HepG2 (cell line): ENCODE measurements around the gene NEAT1. TPM values are rescaled to one million over a fixed set of nuclear protein-coding genes. Genes with fewer than 3 reads are reported as not detected.
A peak's percentile ranks its signal among the peaks of the same experiment; 100 is the strongest.

Experiments used
- BRD4 ChIP-seq: sonication (generic); formaldehyde crosslinking; IDR thresholded peaks from 2 replicates; pipeline ENCODE4 v1.4.0; 2020; ENCODE audit warnings: missing genetic modification reagents
- EEA1 ChIP-seq: sonication (generic); formaldehyde crosslinking; IDR thresholded peaks from 2 replicates; pipeline ENCODE4 v1.5.1; 2020; ENCODE audit warnings: mild to moderate bottlenecking, missing genetic modification reagents, borderline replicate concordance
- ETV5 ChIP-seq: IDR thresholded peaks from 2 replicates; pipeline ENCODE4 v1.6.1; 2018; ENCODE audit warnings: missing biosample characterization, missing genetic modification reagents, inconsistent platforms, borderline replicate concordance
- GZF1 ChIP-seq: sonication (generic); formaldehyde crosslinking; IDR thresholded peaks from 2 replicates; pipeline ENCODE4 v1.5.1; 2020; ENCODE audit warnings: mild to moderate bottlenecking, missing genetic modification reagents
- MTF2 ChIP-seq: sonication (generic); formaldehyde crosslinking; IDR thresholded peaks from 2 replicates; pipeline ENCODE4 v1.5.0; 2020; ENCODE audit warnings: missing genetic modification reagents, borderline replicate concordance
- MYNN ChIP-seq: sonication (generic); formaldehyde crosslinking; IDR thresholded peaks from 2 replicates; pipeline ENCODE4 v1.4.0; 2020; ENCODE audit warnings: mild to moderate bottlenecking, low read depth, missing genetic modification reagents
- NFIB ChIP-seq: sonication (generic); formaldehyde crosslinking; IDR thresholded peaks from 2 replicates; pipeline ENCODE4 v1.9.0; 2021; ENCODE audit warnings: missing genetic modification reagents, mild to moderate bottlenecking, borderline replicate concordance
- NR3C1 ChIP-seq: sonication (generic); formaldehyde crosslinking; IDR thresholded peaks from 2 replicates; pipeline ENCODE4 v1.4.0; 2020; ENCODE audit warnings: missing genetic modification reagents
- RARA ChIP-seq: IDR thresholded peaks from 2 replicates; pipeline ENCODE4 v1.6.1; 2016; ENCODE audit warnings: missing genetic modification reagents, missing compliant biosample characterization
- RARG ChIP-seq: sonication (generic); formaldehyde crosslinking; IDR thresholded peaks from 2 replicates; pipeline ENCODE4 v1.4.0; 2020; ENCODE audit warnings: low read depth, mild to moderate bottlenecking, missing genetic modification reagents
- RELA ChIP-seq: sonication (generic); formaldehyde crosslinking; IDR thresholded peaks from 2 replicates; pipeline ENCODE4 v1.4.0; 2020; ENCODE audit warnings: missing genetic modification reagents
- RFXAP ChIP-seq: sonication (generic); formaldehyde crosslinking; IDR thresholded peaks from 2 replicates; pipeline ENCODE4 v1.4.0; 2020; ENCODE audit warnings: missing genetic modification reagents, borderline replicate concordance
- XBP1 ChIP-seq: sonication (generic); formaldehyde crosslinking; IDR thresholded peaks from 2 replicates; pipeline ENCODE4 v1.5.0; 2020; ENCODE audit warnings: missing genetic modification reagents
- ZNF33B ChIP-seq: sonication (generic); formaldehyde crosslinking; IDR thresholded peaks from 2 replicates; pipeline ENCODE4 v1.5.1; 2020; ENCODE audit warnings: mild to moderate bottlenecking, missing genetic modification reagents
- ZNF7 ChIP-seq: IDR thresholded peaks from 2 replicates; pipeline ENCODE4 v1.6.1; 2016; ENCODE audit warnings: missing biosample characterization, missing genetic modification reagents
- ZNF816 ChIP-seq: sonication (generic); formaldehyde crosslinking; IDR thresholded peaks from 2 replicates; pipeline ENCODE4 v1.8.0; 2022; ENCODE audit warnings: missing genetic modification reagents, mild to moderate bottlenecking, borderline replicate concordance
- ZNF883 ChIP-seq: sonication (generic); formaldehyde crosslinking; IDR thresholded peaks from 2 replicates; pipeline ENCODE4 v1.5.1; 2020; ENCODE audit warnings: mild to moderate bottlenecking, missing genetic modification reagents; ENCODE audit errors: not compliant biosample characterization
- polyA plus RNA-seq, 8 experiments: library from polyadenylated mRNA; depleted of rRNA in 3 of 8; stranded (reverse) in 7 of 8; unstranded in 1 of 8; fragments of >200 nt; fragmentation: Illumina TruSeq in 4 of 8; extraction: Trizol in 4 of 8; gene quantifications; 2 replicates each; pipeline versions ENCODE4 v1.2.1 to v1.2.3, GENCODE V29; 2011 to 2016; ENCODE audit warnings: low read depth in 4 of 8, missing spikeins in 1 of 8, mixed read lengths in 1 of 8; ENCODE audit not compliant: insufficient read depth in 1 of 8
- total RNA-seq, 5 experiments: library from RNA; depleted of rRNA; stranded (reverse); fragments of >200 nt; fragmentation: Illumina TruSeq; extraction: Trizol; gene quantifications; 2 replicates each; pipeline ENCODE4 v1.2.3, GENCODE V29; 2016; ENCODE audit warnings: low read depth in 1 of 5
- TF ChIP-seq, protein P1 (sequence below): sonication (generic); formaldehyde crosslinking; IDR thresholded peaks from 2 replicates; pipeline ENCODE4 v1.4.0; 2020; ENCODE audit warnings: mild to moderate bottlenecking, low read depth, missing genetic modification reagents
- TF ChIP-seq, protein P2 (sequence below): sonication (generic); formaldehyde crosslinking; IDR thresholded peaks from 2 replicates; pipeline ENCODE4 v1.5.0; 2020; ENCODE audit warnings: missing genetic modification reagents, mild to moderate bottlenecking, borderline replicate concordance
- TF ChIP-seq, protein P3 (sequence below): sonication (generic); formaldehyde crosslinking; IDR thresholded peaks from 2 replicates; pipeline ENCODE4 v1.5.0; 2020; ENCODE audit warnings: mild to moderate bottlenecking, missing genetic modification reagents
- TF ChIP-seq, protein P4 (sequence below): sonication (generic); formaldehyde crosslinking; IDR thresholded peaks from 2 replicates; pipeline ENCODE4 v1.4.0; 2020; ENCODE audit warnings: missing genetic modification reagents
- TF ChIP-seq, protein P5 (sequence below): sonication (generic); formaldehyde crosslinking; IDR thresholded peaks from 2 replicates; pipeline ENCODE4 v1.4.0; 2020; ENCODE audit warnings: missing genetic modification reagents, borderline replicate concordance

Gene NEAT1
- total and polyA plus RNA-seq, 2 of the 13 experiments (the other 11 are each of a cell fraction or from before 2014, with no cell fraction given) = 20.5 to 41.2 TPM

DNA sequence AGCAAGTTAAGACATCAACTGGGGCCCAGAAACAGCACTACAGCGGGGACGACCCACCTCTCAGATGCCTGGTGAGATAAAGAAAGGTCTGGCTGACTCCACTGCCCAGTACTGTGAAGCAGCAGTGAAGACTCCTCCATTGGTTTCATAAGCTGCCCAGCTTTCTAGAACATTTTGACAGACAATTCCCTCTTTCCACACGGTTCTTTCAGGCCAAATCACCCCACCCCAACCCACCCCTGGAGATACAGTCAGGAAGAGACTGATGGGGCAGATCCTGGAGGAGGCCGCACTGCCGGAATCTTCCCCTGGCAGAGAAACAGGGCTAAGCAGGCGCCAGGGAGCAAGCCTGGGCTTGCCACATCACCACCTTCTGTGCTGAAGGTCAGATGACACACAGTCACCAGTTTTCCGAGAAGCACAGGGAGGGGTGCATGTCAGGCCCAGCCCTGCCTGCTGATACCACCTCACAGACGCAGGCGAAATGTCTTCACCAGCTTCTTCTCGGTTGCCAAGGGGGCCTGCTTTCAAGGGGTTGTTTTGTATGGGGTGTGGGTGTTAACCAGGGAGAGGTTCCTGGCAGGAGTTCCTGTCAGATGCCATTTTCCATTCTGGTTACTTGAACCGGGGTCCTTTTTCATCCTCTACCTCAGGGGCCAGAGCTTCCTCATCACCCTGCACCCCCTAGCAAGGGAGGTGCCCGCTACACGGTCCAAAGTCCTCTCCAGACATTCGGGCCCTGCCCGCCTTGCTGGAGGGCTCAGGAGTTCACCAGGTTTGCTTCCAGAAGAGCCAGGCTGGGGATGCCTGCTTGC lies 1.4 kb upstream of the NEAT1 start (continued):
- TF ChIP-seq MYNN (0 out of 2 replicates have a peak, but pooled peaks have one; percentile 2), EEA1 (no peak), NR3C1 (CRISPR knock-in tag) (no peak), RELA (CRISPR knock-in tag) (no peak), XBP1 (CRISPR knock-in tag) (0 out of 2 replicates have a peak, but pooled peaks have one; percentile 30), ETV5 (CRISPR knock-in tag) (peak; percentile 24; the same call in 1 of the 2 replicates), GZF1 (CRISPR knock-in tag) (0 out of 2 replicates have a peak, but pooled peaks have one; percentile 36), ZNF883 (CRISPR knock-in tag) (no peak), ZNF7 (CRISPR knock-in tag) (no peak), RARA (CRISPR knock-in tag) (peak; percentile 76; the same call in 1 of the 2 replicates), BRD4 (CRISPR knock-in tag) (peak; percentile 97), ZNF816 (CRISPR knock-in tag) (no peak; the same call in 1 of the 2 replicates), RARG (no peak), RFXAP (CRISPR knock-in tag) (peak; percentile 75), MTF2 (CRISPR knock-in tag) (no peak), NFIB (CRISPR knock-in tag) (no peak), ZNF33B (CRISPR knock-in tag) (no peak)
- TF ChIP-seq, protein P1, sequence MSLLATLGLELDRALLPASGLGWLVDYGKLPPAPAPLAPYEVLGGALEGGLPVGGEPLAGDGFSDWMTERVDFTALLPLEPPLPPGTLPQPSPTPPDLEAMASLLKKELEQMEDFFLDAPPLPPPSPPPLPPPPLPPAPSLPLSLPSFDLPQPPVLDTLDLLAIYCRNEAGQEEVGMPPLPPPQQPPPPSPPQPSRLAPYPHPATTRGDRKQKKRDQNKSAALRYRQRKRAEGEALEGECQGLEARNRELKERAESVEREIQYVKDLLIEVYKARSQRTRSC (CRISPR knock-in tag) = no peak
- TF ChIP-seq, protein P2, sequence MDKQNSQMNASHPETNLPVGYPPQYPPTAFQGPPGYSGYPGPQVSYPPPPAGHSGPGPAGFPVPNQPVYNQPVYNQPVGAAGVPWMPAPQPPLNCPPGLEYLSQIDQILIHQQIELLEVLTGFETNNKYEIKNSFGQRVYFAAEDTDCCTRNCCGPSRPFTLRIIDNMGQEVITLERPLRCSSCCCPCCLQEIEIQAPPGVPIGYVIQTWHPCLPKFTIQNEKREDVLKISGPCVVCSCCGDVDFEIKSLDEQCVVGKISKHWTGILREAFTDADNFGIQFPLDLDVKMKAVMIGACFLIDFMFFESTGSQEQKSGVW (CRISPR knock-in tag) = no peak
- TF ChIP-seq, protein P3, sequence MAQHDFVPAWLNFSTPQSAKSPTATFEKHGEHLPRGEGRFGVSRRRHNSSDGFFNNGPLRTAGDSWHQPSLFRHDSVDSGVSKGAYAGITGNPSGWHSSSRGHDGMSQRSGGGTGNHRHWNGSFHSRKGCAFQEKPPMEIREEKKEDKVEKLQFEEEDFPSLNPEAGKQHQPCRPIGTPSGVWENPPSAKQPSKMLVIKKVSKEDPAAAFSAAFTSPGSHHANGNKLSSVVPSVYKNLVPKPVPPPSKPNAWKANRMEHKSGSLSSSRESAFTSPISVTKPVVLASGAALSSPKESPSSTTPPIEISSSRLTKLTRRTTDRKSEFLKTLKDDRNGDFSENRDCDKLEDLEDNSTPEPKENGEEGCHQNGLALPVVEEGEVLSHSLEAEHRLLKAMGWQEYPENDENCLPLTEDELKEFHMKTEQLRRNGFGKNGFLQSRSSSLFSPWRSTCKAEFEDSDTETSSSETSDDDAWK (CRISPR knock-in tag) = no peak
- TF ChIP-seq, protein P4, sequence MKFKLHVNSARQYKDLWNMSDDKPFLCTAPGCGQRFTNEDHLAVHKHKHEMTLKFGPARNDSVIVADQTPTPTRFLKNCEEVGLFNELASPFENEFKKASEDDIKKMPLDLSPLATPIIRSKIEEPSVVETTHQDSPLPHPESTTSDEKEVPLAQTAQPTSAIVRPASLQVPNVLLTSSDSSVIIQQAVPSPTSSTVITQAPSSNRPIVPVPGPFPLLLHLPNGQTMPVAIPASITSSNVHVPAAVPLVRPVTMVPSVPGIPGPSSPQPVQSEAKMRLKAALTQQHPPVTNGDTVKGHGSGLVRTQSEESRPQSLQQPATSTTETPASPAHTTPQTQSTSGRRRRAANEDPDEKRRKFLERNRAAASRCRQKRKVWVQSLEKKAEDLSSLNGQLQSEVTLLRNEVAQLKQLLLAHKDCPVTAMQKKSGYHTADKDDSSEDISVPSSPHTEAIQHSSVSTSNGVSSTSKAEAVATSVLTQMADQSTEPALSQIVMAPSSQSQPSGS (CRISPR knock-in tag) = peak; percentile 86
- TF ChIP-seq, protein P5, sequence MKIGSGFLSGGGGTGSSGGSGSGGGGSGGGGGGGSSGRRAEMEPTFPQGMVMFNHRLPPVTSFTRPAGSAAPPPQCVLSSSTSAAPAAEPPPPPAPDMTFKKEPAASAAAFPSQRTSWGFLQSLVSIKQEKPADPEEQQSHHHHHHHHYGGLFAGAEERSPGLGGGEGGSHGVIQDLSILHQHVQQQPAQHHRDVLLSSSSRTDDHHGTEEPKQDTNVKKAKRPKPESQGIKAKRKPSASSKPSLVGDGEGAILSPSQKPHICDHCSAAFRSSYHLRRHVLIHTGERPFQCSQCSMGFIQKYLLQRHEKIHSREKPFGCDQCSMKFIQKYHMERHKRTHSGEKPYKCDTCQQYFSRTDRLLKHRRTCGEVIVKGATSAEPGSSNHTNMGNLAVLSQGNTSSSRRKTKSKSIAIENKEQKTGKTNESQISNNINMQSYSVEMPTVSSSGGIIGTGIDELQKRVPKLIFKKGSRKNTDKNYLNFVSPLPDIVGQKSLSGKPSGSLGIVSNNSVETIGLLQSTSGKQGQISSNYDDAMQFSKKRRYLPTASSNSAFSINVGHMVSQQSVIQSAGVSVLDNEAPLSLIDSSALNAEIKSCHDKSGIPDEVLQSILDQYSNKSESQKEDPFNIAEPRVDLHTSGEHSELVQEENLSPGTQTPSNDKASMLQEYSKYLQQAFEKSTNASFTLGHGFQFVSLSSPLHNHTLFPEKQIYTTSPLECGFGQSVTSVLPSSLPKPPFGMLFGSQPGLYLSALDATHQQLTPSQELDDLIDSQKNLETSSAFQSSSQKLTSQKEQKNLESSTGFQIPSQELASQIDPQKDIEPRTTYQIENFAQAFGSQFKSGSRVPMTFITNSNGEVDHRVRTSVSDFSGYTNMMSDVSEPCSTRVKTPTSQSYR (CRISPR knock-in tag) = peak; percentile 58
